LNCaP clone FGC (cell line): ENCODE results near the gene CDS2.
A peak's percentile ranks its signal among the peaks of the same experiment; 100 is the strongest.

Experiments used
- DNase-seq: peaks from one replicate; pipeline ENCODE4 v3.0.0-alpha.2; 2011; ENCODE audit warnings: low read depth
- H3K4me3 ChIP-seq: 2 replicates; pipeline ENCODE4 v1.5.1; 2011; ENCODE audit warnings: mild to moderate bottlenecking, low read depth, low read length, control low read depth
- CTCF ChIP-seq: IDR thresholded peaks from 2 replicates; pipeline ENCODE4 v1.5.1; 2012; ENCODE audit warnings: mild to moderate bottlenecking; ENCODE audit not compliant: control insufficient read depth, insufficient read depth; ENCODE audit errors: extremely low read depth

CDS2 gene

GRCh38 chr20:5126512-5127203 lies at the start of gene CDS2:
Gene CDS2 (plus strand): TSS chr20:5127008. CDS start chr20:5127093, 85 bp downstream.
- TF ChIP-seq CTCF, result peak; percentile 88
- H3K4me3 ChIP-seq, result peak within 1 kb of the TSS; percentile 68
- peak; percentile 98 for DNase-seq

GRCh38 chr20:5077761-5078387 lies 48.9 kb upstream of the CDS2 start:
- DNase-seq, result no peak
- H3K4me3 ChIP-seq, result no peak overlapping the region
- TF ChIP-seq CTCF, result no peak

GRCh38 chr20:5078399-5078958 lies 48.3 kb upstream of the CDS2 start:
- H3K4me3 ChIP-seq, result no peak overlapping the region
- TF ChIP-seq CTCF, result no peak
- DNase-seq, result no peak

GRCh38 chr20:5080384-5080877 lies 46.4 kb upstream of the CDS2 start:
- TF ChIP-seq CTCF, result no peak
- H3K4me3 ChIP-seq, result no peak overlapping the region
- DNase-seq, result no peak

GRCh38 chr20:5085380-5085779 lies 41.4 kb upstream of the CDS2 start:
- no peak for TF ChIP-seq CTCF
- no peak for DNase-seq
- H3K4me3 ChIP-seq, result no peak overlapping the region

GRCh38 chr20:5088688-5089087 lies 38.1 kb upstream of the CDS2 start:
- no peak for DNase-seq
- H3K4me3 ChIP-seq, result no peak overlapping the region
- TF ChIP-seq CTCF, result no peak
